GM12878 (cell line): ENCODE data around the gene ANTXR1. TPM values are rescaled to one million over a fixed set of nuclear protein-coding genes. Genes with fewer than 3 reads are reported as not detected.

Experiments used
- ATAC-seq: fragments of 200-7000 bp; cut with Tn5 transposase; 3 replicates; pipeline ENCODE4 v1.9.1; 2020; ENCODE audit warnings: mild to moderate bottlenecking, moderate library complexity
- BruUV-seq: library from RNA; stranded (reverse); fragments of 400-500 nt; replicated peaks from 2 replicates; lab custom pipeline; 2021; lab: Mats Ljungman, UMichigan
- CTCF ChIA-PET: fragments of 300-600 bp; sonication (Branson Sonifier 250); formaldehyde crosslinking; extraction: SDS; loops from one replicate; lab custom pipeline; 2021; ENCODE audit warnings: inconsistent platforms; lab: Yijun Ruan, JAX
- POLR2A ChIA-PET: fragments of 350-600 bp; formaldehyde crosslinking; extraction: SDS; loops from one replicate; lab custom pipeline; 2021; ENCODE audit warnings: inconsistent platforms; lab: Charles Lee
- RAD21 ChIA-PET: fragments of 300-600 bp; sonication (Branson Sonifier 250); formaldehyde crosslinking; loops from one replicate; lab custom pipeline; 2023; ENCODE audit warnings: antibody characterized with exemption; ENCODE audit not compliant: unreplicated experiment; lab: Charles Lee
- SMC1A ChIA-PET: fragments of 300-600 bp; sonication (Branson Sonifier 250); formaldehyde crosslinking; loops from one replicate; lab custom pipeline; 2023; ENCODE audit not compliant: unreplicated experiment, uncharacterized antibody; lab: Charles Lee
- DNase-seq: peaks from one replicate; pipeline ENCODE4 v3.0.0-alpha.2; 2011; ENCODE audit warnings: low read depth, low spot score
- FAIRE-seq: peaks from 3 replicates; lab custom pipeline; 2011; peaks lifted over from hg19 to GRCh38; lab: Jason Lieb, UNC
- H2AFZ ChIP-seq: 2 replicates; pipeline ENCODE4 v1.6.0; 2011; ENCODE audit warnings: low read depth, low read length, control low read depth; ENCODE audit not compliant: control insufficient read depth
- H3K27ac ChIP-seq: 2 replicates; pipeline ENCODE4 v1.5.1; 2011; ENCODE audit warnings: control low read depth; ENCODE audit not compliant: control insufficient read depth, insufficient read depth
- H3K27me3 ChIP-seq, 2 experiments: replicated peaks in 1 of 2; 2 replicates each; pipeline versions ENCODE4 v1.6.0 to v1.6.1; 2011; ENCODE audit warnings: low read length in 1 of 2; ENCODE audit not compliant: control insufficient read depth in 2 of 2, insufficient read depth in 2 of 2
- H3K36me3 ChIP-seq, 2 experiments: 2 replicates each; pipeline ENCODE4 v1.5.1; 2011; ENCODE audit warnings: low read length in 1 of 2; ENCODE audit not compliant: control insufficient read depth in 2 of 2, insufficient read depth in 2 of 2
- H3K4me1 ChIP-seq: 2 replicates; pipeline ENCODE4 v1.6.1; 2011; ENCODE audit warnings: mild to moderate bottlenecking, low read length, moderate library complexity, mixed read lengths; ENCODE audit not compliant: control insufficient read depth, insufficient read depth
- H3K4me2 ChIP-seq: 2 replicates; pipeline ENCODE4 v1.6.0; 2011; ENCODE audit warnings: control low read depth; ENCODE audit not compliant: control insufficient read depth, insufficient read depth
- H3K4me3 ChIP-seq: fragments of 200-600 bp; sonication (generic); 2 replicates; pipeline ENCODE4 v1.5.1; 2016
- H3K79me2 ChIP-seq: 2 replicates; pipeline ENCODE4 v1.6.0; 2011; ENCODE audit warnings: low read length; ENCODE audit not compliant: control insufficient read depth, insufficient read depth
- H3K9ac ChIP-seq: 2 replicates; pipeline ENCODE4 v1.8.0; 2011; ENCODE audit warnings: low read length, control low read depth, mixed read lengths; ENCODE audit not compliant: control insufficient read depth, insufficient read depth
- H3K9me3 ChIP-seq: replicated peaks from 3 replicates; pipeline ENCODE4 v1.5.1; 2011; ENCODE audit warnings: mild to moderate bottlenecking, low read length; ENCODE audit not compliant: control insufficient read depth, insufficient read depth
- H4K20me1 ChIP-seq: 2 replicates; pipeline ENCODE4 v1.6.0; 2011; ENCODE audit not compliant: control insufficient read depth, insufficient read depth
- BHLHE40 ChIP-seq, 2 experiments: fragments of 450-650 bp in 1 of 2; IDR thresholded peaks; 2 replicates each; pipeline ENCODE4 v1.6.1; 2011 to 2017; ENCODE audit warnings: low read depth in 2 of 2, borderline replicate concordance in 1 of 2, improper control_type of control experiment in 1 of 2, low read length in 1 of 2, mild to moderate bottlenecking in 1 of 2
- CBX5 ChIP-seq: sonication (generic); IDR thresholded peaks from 2 replicates; pipeline ENCODE4 v1.6.1; 2016; ENCODE audit warnings: low read depth, moderate library complexity, mild to moderate bottlenecking, inconsistent platforms
- GATAD2B ChIP-seq: fragments of 450-650 bp; conservative IDR thresholded peaks from 2 replicates; pipeline ENCODE4 v1.6.1; 2017; ENCODE audit warnings: low read depth, mild to moderate bottlenecking, moderate library complexity
- SIX5 ChIP-seq: IDR thresholded peaks from 2 replicates; pipeline ENCODE4 v1.6.1; 2011; ENCODE audit warnings: mild to moderate bottlenecking, low read depth, low read length, moderate library complexity; ENCODE audit not compliant: severe bottlenecking
- USF1 ChIP-seq: IDR thresholded peaks from 2 replicates; pipeline ENCODE4 v1.6.1; 2011; ENCODE audit warnings: borderline replicate concordance, low read depth, mild to moderate bottlenecking, moderate library complexity, mixed read lengths, low read length; ENCODE audit not compliant: insufficient read depth; ENCODE audit errors: extremely low read length
- YY1 ChIP-seq: IDR thresholded peaks from 2 replicates; pipeline ENCODE4 v1.6.1; 2011; ENCODE audit warnings: low read depth, mild to moderate bottlenecking, low read length
- ZBTB4 ChIP-seq: fragments of 450-650 bp; formaldehyde crosslinking; IDR thresholded peaks from 2 replicates; pipeline ENCODE4 v1.4.0; 2022; ENCODE audit warnings: mild to moderate bottlenecking, moderate library complexity
- in situ Hi-C: fragments of 300-500 bp; cut with MboI; formaldehyde crosslinking; loops from 9 replicates; pipeline ENCODE4 v1.14.3; 2018; ENCODE audit warnings: mixed read lengths
- intact Hi-C: fragments of 100-400 bp; cut with micrococcal nuclease; formaldehyde crosslinking; loops from one replicate; pipeline ENCODE4 v1.14.2; 2022; ENCODE audit not compliant: unreplicated experiment
- polyA plus RNA-seq, 11 experiments: library from polyadenylated mRNA; depleted of rRNA in 4 of 11; unstranded in 6 of 11; stranded (reverse) in 5 of 11; fragments of >200 nt; fragmentation: Nextera tagmentation in 4 of 11; fragmentation: Illumina TruSeq in 1 of 11; extraction: Ambion mirVana in 4 of 11; extraction: Trizol in 1 of 11; gene quantifications; 1 replicate in 1 of 11; 2 replicates in 10 of 11; pipeline versions ENCODE4 v1.2.1 to v1.2.3, GENCODE V29; 2011 to 2016; ENCODE audit warnings: inconsistent platforms in 2 of 11, missing spikeins in 2 of 11, low read depth in 1 of 11
- total RNA-seq, 4 experiments: library from RNA; depleted of rRNA in 3 of 4; stranded (reverse); fragments of >200 nt in 3 of 4; fragmentation: Illumina TruSeq in 1 of 4; extraction: Trizol in 1 of 4; gene quantifications; 2 replicates each; pipeline versions ENCODE4 v1.2.1 to v1.2.3, GENCODE V29; 2013 to 2021
- TF ChIP-seq, protein P1 (sequence below): fragments of 450-650 bp; conservative IDR thresholded peaks from 2 replicates; pipeline ENCODE4 v1.6.1; 2017; ENCODE audit warnings: mild to moderate bottlenecking, moderate library complexity

Gene ANTXR1
- total and polyA plus RNA-seq, 10 of the 15 experiments (the other 5 are each of a cell fraction or from before 2014, with no cell fraction given): 0.09 to 0.26 TPM; not detected in 8

GRCh38 chr2:69067866-69068265, 54.9 kb downstream of the ANTXR1 start:
- no peak overlapping the region for H3K9ac ChIP-seq
- CTCF ChIA-PET: no interaction called here
- peaks cover 0 to 3% of the 10 kb centered on the region in 2 experiments; a peak in 2 of 4 replicates for H3K27me3 ChIP-seq
- TF ChIP-seq USF1 (no peak), YY1 (no peak), BHLHE40 (IDR thresholded peaks at IDR 0.05; ENCODE audit: borderline replicate concordance in 1 of 2, low read depth in 2 of 2, low read length in 1 of 2) (no peak), SIX5 (no peak), GATAD2B (no peak), CBX5 (no peak), ZBTB4 (CRISPR knock-in tag) (no peak)
- TF ChIP-seq, protein P1, sequence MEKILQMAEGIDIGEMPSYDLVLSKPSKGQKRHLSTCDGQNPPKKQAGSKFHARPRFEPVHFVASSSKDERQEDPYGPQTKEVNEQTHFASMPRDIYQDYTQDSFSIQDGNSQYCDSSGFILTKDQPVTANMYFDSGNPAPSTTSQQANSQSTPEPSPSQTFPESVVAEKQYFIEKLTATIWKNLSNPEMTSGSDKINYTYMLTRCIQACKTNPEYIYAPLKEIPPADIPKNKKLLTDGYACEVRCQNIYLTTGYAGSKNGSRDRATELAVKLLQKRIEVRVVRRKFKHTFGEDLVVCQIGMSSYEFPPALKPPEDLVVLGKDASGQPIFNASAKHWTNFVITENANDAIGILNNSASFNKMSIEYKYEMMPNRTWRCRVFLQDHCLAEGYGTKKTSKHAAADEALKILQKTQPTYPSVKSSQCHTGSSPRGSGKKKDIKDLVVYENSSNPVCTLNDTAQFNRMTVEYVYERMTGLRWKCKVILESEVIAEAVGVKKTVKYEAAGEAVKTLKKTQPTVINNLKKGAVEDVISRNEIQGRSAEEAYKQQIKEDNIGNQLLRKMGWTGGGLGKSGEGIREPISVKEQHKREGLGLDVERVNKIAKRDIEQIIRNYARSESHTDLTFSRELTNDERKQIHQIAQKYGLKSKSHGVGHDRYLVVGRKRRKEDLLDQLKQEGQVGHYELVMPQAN: no peak
- RAD21 ChIA-PET: no interaction called here
- H3K27ac ChIP-seq: no peak overlapping the region
- no peaks in the 10 kb centered on the region for H3K79me2 ChIP-seq
- no peak overlapping the region for H3K4me2 ChIP-seq
- H3K4me3 ChIP-seq: no peak overlapping the region
- H3K9me3 ChIP-seq: no peaks in the 10 kb centered on the region
- BruUV-seq: no TSS peak
- no peaks in the 10 kb centered on the region for H3K36me3 ChIP-seq
- no peak for DNase-seq
- no peaks in the 10 kb centered on the region for H4K20me1 ChIP-seq
- H2AFZ ChIP-seq: no peak overlapping the region
- H3K4me1 ChIP-seq: no peaks in the 10 kb centered on the region
- intact Hi-C loops (no loop called here), in situ Hi-C loops (no loop called here)
- SMC1A ChIA-PET: no interaction called here
- POLR2A ChIA-PET: no interaction called here
- no peak for FAIRE-seq
- ATAC-seq: no peak
